GM12873 (cell line): ENCODE data around the gene GSE1.
A peak's percentile ranks its signal among the peaks of the same experiment; 100 is the strongest.

Experiments
- TF ChIP-seq, protein P1 (sequence below): IDR thresholded peaks from 2 replicates; pipeline ENCODE4 v1.5.1; 2012; ENCODE audit warnings: low read depth, mild to moderate bottlenecking, moderate library complexity, low read length, control low read depth; ENCODE audit not compliant: insufficient read depth; ENCODE audit errors: missing control alignments

Gene GSE1

DNA sequence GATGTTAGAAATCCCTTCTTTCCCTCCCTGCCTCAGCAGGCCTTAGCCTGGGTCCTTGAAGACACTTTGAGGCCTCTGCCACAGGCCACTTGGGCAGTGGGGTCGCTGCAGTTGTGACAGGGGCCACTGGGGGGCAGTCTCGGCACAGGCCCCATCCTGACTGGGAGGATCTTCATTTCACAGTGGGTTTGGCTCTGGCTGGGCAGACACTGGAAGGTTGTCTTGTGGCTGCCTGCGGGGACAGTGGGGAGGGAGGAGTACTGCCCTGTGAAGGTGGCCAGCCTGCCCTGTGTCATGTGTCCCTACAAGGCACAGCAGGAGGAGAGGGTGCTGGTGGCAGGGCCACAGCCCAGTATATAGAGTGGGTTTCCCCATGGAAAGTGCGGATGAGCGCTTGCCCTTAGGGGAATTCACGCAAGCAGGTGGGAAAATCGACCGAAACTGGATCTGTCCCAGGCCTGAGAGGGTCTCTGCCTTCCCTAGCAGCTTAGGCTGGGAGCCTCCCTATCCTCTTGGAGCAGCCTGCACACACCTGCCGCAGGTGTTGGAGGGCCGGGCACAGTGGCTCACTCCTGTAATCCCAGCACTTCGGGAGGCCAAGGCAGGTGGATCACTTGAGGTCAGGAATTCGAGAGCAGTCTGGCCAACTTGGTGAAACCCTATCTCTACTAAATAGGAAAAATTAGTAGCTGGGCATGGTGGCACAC, 46.8 kb downstream of the GSE1 start:
- TF ChIP-seq, protein P1, sequence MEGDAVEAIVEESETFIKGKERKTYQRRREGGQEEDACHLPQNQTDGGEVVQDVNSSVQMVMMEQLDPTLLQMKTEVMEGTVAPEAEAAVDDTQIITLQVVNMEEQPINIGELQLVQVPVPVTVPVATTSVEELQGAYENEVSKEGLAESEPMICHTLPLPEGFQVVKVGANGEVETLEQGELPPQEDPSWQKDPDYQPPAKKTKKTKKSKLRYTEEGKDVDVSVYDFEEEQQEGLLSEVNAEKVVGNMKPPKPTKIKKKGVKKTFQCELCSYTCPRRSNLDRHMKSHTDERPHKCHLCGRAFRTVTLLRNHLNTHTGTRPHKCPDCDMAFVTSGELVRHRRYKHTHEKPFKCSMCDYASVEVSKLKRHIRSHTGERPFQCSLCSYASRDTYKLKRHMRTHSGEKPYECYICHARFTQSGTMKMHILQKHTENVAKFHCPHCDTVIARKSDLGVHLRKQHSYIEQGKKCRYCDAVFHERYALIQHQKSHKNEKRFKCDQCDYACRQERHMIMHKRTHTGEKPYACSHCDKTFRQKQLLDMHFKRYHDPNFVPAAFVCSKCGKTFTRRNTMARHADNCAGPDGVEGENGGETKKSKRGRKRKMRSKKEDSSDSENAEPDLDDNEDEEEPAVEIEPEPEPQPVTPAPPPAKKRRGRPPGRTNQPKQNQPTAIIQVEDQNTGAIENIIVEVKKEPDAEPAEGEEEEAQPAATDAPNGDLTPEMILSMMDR: peak; percentile 95

GRCh38 chr16:85660843-85661739, 48.0 kb downstream of the GSE1 start:
- TF ChIP-seq, protein P1: no peak

DNA sequence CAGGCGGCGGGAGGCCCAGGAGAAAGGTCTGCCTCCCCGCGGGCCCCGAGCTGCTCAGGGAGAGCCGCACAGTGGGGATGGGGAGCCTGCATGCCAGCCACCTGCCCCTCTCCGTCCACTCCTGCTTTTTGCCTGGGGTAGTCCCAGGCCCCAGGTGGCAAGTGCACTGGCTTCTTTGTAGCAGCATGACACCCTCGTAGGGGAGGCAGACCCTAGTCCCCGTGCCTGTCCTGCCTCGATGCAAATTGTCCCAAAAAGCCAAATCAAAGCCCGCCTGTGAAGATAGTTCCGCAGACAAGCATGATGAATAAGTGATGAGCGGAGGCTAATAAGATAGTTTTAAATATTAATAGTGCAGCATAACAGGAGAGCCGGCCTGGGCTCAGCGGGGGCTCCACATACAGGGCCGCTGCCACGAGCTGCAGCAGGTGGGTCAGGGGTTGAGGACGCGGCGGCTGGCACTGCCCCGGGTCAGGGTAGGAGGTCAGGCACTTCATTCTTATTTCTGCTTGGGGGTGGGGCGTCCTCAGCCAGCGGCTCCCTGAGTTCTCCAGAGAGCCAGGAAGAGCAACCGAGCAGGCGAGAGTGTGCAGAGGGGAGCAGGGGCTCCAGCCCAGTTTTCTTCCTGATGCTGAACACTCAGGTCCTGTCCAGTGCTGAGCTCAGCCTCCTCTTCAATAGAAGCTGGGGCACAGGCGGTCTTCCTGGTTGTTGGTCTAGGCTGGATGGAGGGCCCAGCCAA, 48.8 kb downstream of the GSE1 start:
- TF ChIP-seq, protein P1: no peak

DNA sequence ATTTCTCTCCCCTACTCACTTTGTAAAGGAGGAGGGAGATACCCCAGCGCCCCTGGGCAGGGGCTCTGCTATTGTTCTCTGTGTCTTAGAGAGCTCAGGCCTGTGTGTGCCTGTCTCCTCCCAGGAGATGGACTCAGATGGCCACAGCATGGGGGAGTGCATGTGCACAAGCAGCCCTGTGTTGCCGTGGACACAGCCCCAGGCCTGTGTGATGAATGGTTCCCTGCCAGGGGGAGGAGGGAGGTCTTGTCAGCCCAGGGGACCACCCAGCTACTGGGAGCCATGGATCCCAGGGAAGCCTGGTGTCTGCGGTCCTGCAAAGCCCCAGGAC, 49.3 kb downstream of the GSE1 start:
- TF ChIP-seq, protein P1: no peak

DNA sequence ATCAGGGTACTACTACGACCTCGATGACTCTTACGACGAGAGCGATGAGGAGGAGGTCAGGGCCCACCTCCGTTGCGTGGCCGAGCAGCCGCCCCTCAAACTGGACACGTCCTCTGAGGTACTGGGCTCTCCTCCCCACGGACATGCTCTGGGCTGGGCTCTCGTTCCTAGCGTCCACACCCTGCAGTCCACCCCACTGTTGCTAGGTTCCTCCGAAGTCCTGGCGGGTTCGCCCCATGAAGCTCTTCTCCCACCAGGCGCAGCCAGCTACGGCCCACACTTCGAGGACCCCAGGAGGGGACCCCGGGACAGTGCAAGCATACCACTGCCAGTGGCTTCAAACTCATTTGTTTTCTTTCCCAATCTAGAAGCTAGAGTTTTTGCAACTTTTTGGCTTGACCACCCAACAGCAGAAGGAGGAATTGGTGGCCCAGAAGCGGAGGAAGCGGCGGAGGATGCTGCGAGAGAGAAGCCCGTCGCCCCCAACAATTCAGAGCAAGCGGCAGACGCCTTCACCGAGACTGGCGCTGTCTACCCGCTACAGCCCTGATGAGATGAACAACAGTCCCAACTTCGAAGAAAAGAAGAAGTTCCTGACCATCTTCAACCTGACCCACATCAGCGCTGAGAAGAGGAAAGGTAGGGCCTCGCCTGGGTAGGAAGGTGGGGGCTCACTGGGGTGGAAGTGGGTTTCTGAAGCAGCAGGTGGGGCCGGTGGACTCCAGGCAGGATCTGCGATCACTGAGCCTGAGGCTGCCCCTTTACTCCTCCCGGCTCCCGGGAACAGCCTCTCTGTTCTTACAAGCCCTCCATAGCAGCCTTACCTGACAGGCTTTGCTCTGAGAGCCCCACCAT, 50.1 kb downstream of the GSE1 start:
- TF ChIP-seq, protein P1: no peak

DNA sequence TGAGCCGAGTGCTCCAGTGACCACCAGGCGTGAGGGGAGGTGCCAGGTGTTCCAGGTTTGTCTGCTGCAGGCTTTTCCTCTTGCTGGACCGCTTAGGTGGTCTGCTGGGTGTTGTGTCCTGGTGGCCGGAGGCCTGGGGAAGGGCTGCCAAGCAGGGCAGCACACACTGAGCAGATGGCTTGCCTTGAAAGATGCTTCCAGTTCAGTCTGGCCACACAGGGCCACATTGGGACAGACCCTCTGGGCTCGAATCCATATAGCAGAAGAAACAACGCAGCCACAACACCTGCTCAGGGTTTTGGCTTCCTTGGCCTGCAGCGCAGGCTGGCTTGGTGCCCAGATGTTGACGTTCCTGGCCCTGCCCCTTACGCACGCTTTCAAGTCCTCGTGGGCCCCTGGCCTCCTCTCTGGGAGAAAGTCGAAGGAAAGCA, 50.8 kb downstream of the GSE1 start:
- TF ChIP-seq, protein P1: no peak
